Osteoblast (primary cell): ENCODE measurements around the gene HSPA1L. TPM values are rescaled to one million over a fixed set of nuclear protein-coding genes. Genes with fewer than 3 reads are reported as not detected.

ENCODE experiments used
- DNase-seq: peaks from one replicate; pipeline ENCODE4 v3.0.0; 2011; ENCODE audit warnings: low spot score, mixed read lengths; ENCODE audit not compliant: insufficient read length; ENCODE audit errors: missing footprints
- H2AFZ ChIP-seq: 2 replicates; pipeline ENCODE4 v1.6.0; 2011; ENCODE audit warnings: mild to moderate bottlenecking, low read length
- H3K27ac ChIP-seq: 2 replicates; pipeline ENCODE4 v1.5.1; 2011; ENCODE audit warnings: mild to moderate bottlenecking, low read depth, low read length, moderate library complexity
- H3K27me3 ChIP-seq: 2 replicates; pipeline ENCODE4 v1.6.0; 2012; ENCODE audit warnings: mild to moderate bottlenecking, control low read depth, inconsistent platforms, low read length, moderate library complexity; ENCODE audit not compliant: insufficient read depth
- H3K36me3 ChIP-seq: 2 replicates; pipeline ENCODE4 v1.5.1; 2011; ENCODE audit warnings: mild to moderate bottlenecking, low read length, control low read depth, moderate library complexity; ENCODE audit not compliant: insufficient read depth
- H3K4me1 ChIP-seq: 2 replicates; pipeline ENCODE4 v1.5.1; 2011; ENCODE audit warnings: mild to moderate bottlenecking, low read length, control low read depth, moderate library complexity; ENCODE audit not compliant: insufficient read depth
- H3K4me2 ChIP-seq: 2 replicates; pipeline ENCODE4 v1.6.0; 2011; ENCODE audit warnings: mild to moderate bottlenecking, low read length; ENCODE audit not compliant: insufficient read depth
- H3K4me3 ChIP-seq: fragments of 200-600 bp; sonication (generic); 3 replicates; pipeline ENCODE4 v1.5.1; 2012; ENCODE audit warnings: mild to moderate bottlenecking, low read length, inconsistent platforms; ENCODE audit not compliant: insufficient read depth
- H3K79me2 ChIP-seq: 2 replicates; pipeline ENCODE4 v1.6.0; 2012; ENCODE audit warnings: mild to moderate bottlenecking, low read length, control low read depth, inconsistent platforms; ENCODE audit not compliant: insufficient read depth
- H3K9me3 ChIP-seq: 2 replicates; pipeline ENCODE4 v1.5.1; 2011; ENCODE audit warnings: low read depth, low read length, control low read depth
- H4K20me1 ChIP-seq: 2 replicates; pipeline ENCODE4 v1.6.0; 2012; ENCODE audit warnings: mild to moderate bottlenecking, low read length, control low read depth; ENCODE audit not compliant: insufficient read depth
- total RNA-seq: library from RNA; depleted of rRNA; stranded (reverse); fragments of >200 nt; gene quantifications from 2 replicates; pipeline ENCODE4 v1.2.3, GENCODE V29; 2012
- TF ChIP-seq, protein P1 (sequence below): IDR thresholded peaks from 2 replicates; pipeline ENCODE4 v1.5.1; 2011; ENCODE audit warnings: mild to moderate bottlenecking, low read depth, low read length, moderate library complexity; ENCODE audit errors: extremely low read depth

HSPA1L gene
- total RNA-seq, 1 donor = 0.72 TPM

DNA sequence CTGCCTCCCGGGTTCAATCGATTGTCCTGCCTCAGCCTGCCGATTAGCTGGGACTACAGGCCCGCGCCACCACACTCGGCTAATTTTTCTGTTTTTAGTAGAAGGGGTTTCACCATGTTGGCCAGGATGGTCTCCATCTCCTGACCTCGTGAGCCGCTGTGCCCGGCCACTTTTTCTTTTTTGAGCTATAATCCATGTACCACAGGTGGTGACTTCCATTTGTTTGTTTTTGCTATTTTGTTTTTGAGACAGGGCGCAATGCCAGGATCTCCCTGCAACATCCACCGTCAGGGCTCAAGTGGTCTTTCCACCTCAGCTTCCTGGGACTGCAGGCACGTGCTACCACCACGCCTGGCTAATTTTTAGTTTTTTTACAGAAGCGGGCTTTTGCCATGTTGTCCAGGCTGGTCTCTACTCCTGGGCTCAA is 21.0 kb upstream of the HSPA1L start:
- Histone ChIP-seq H4K20me1 (peaks cover 48% of the 10 kb centered on the region), H3K4me2 (peak overlapping the region; percentile 99), H3K4me1 (peaks cover 34% of the 10 kb centered on the region), H3K27ac (peak overlapping the region; percentile 100), H2AFZ (no peak overlapping the region), H3K9me3 (no peaks in the 10 kb centered on the region), H3K79me2 (peaks cover 47% of the 10 kb centered on the region), H3K4me3 (peak overlapping the region; percentile 91), H3K27me3 (no peaks in the 10 kb centered on the region), H3K36me3 (peaks cover 50% of the 10 kb centered on the region)
- TF ChIP-seq, protein P1, sequence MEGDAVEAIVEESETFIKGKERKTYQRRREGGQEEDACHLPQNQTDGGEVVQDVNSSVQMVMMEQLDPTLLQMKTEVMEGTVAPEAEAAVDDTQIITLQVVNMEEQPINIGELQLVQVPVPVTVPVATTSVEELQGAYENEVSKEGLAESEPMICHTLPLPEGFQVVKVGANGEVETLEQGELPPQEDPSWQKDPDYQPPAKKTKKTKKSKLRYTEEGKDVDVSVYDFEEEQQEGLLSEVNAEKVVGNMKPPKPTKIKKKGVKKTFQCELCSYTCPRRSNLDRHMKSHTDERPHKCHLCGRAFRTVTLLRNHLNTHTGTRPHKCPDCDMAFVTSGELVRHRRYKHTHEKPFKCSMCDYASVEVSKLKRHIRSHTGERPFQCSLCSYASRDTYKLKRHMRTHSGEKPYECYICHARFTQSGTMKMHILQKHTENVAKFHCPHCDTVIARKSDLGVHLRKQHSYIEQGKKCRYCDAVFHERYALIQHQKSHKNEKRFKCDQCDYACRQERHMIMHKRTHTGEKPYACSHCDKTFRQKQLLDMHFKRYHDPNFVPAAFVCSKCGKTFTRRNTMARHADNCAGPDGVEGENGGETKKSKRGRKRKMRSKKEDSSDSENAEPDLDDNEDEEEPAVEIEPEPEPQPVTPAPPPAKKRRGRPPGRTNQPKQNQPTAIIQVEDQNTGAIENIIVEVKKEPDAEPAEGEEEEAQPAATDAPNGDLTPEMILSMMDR = no peak
- peak; percentile 25 for DNase-seq

DNA sequence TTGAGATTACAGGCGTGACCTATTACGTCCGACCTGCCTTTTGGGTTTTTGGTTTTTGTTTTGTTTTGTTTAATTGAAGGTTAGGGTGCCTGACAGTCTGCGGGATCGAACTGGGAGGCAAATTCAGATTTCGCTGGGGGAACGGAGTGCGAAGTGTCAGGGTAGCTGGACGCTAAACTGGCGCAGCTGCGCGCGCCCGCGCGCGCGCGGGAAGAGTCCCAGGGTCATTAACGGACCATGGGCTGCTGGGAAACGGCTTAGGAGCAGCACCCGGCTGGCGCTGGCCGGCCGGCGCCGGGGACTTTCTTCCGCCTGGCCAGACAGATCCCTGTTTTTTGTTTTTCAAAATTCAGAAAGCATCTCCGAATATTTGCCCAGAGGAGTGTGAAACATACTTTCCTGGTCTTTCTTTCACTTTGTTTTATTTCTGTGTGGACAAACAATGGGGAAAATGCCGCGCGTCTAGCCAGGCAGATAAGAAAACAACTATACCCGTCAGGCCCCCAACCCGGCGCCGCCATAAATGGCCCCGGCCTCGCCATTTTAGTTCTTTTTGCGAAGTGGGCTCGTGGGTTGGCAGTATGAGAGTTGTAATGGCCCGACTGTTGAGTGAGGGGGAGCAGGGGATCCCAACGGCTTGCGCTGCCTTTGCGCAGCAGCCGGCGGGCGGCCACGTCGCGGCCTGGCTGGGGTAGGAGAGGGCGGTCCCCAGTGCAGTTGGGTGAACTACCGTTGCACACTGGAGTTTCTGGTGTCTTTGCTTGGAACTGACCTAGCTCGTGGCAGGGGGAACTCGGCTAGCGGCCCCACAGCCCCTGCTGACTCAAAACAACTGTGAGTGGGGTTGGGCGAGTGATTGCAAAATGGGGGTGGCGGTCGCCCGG is 19.5 kb upstream of the HSPA1L start:
- peak overlapping the region; percentile 97 for H2AFZ ChIP-seq
- no peaks in the 10 kb centered on the region for H3K9me3 ChIP-seq
- peaks cover 36% of the 10 kb centered on the region for H3K36me3 ChIP-seq
- no peaks in the 10 kb centered on the region for H3K27me3 ChIP-seq
- peaks cover 59% of the 10 kb centered on the region for H3K79me2 ChIP-seq
- H3K4me1 ChIP-seq = peaks cover 42% of the 10 kb centered on the region
- H3K27ac ChIP-seq = peak overlapping the region; percentile 100
- peak overlapping the region; percentile 91 for H3K4me3 ChIP-seq
- peak overlapping the region; percentile 99 for H3K4me2 ChIP-seq
- peaks cover 45% of the 10 kb centered on the region for H4K20me1 ChIP-seq
- TF ChIP-seq, protein P1 = no peak
- peak; percentile 97 for DNase-seq

DNA sequence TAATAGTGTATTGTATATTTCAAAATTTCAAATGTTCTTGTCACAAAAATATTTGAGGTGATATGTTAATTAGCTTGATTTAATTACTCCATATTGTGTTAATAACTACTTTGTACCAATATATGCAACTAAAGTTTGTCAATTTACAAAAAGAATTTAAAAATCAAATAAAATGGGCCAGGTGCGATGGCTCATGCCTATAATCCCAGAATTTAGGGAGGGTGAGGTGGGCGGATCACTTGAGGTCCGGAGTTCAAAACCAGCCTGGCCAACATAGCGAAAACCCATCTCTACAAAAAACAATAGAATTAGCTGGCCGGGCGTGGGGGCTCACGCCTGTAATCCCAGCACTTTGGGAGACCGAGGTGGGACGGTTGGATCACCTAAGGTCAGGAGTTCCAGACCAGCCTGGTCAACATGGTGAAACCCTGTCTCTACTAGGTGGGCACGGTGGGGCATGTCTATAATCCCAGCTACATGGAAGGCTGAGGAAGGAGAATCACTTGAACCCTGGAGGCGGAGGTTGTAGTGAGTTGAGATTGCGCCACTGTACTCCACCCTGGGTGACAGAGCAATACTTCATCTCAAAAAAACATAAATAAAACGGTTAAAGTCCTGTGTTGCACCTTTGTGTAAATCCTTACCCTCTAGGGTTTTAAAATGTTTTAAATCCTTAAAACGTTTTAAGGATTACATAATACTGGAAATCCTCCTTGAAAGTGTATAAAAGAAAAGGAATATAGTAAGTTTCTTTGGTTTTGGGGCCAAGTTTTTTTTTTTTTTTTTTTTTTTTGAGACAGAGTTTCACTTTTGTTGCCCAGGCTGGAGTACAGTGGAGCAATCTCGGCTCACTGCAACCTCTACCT is 16.5 kb upstream of the HSPA1L start:
- H3K4me2 ChIP-seq = peak overlapping the region; percentile 98
- H3K4me3 ChIP-seq = no peak overlapping the region
- DNase-seq = no peak

More for the DNA sequence above, 16.5 kb upstream of the HSPA1L start:
- Histone ChIP-seq H3K79me2 (peaks cover 48% of the 10 kb centered on the region), H3K27ac (no peak overlapping the region), H3K36me3 (peaks cover 7% of the 10 kb centered on the region), H3K9me3 (no peaks in the 10 kb centered on the region), H4K20me1 (peaks cover 19% of the 10 kb centered on the region), H2AFZ (no peak overlapping the region), H3K4me1 (peaks cover 23% of the 10 kb centered on the region), H3K27me3 (no peaks in the 10 kb centered on the region)
- TF ChIP-seq, protein P1 = no peak
